Measurements from ENCODE around the gene UBE3C.

- no peak for TF ChIP-seq POLR2AphosphoS5 (IDR thresholded peaks at IDR 0.05; ENCODE audit: low read depth)
- TF ChIP-seq, protein P1, sequence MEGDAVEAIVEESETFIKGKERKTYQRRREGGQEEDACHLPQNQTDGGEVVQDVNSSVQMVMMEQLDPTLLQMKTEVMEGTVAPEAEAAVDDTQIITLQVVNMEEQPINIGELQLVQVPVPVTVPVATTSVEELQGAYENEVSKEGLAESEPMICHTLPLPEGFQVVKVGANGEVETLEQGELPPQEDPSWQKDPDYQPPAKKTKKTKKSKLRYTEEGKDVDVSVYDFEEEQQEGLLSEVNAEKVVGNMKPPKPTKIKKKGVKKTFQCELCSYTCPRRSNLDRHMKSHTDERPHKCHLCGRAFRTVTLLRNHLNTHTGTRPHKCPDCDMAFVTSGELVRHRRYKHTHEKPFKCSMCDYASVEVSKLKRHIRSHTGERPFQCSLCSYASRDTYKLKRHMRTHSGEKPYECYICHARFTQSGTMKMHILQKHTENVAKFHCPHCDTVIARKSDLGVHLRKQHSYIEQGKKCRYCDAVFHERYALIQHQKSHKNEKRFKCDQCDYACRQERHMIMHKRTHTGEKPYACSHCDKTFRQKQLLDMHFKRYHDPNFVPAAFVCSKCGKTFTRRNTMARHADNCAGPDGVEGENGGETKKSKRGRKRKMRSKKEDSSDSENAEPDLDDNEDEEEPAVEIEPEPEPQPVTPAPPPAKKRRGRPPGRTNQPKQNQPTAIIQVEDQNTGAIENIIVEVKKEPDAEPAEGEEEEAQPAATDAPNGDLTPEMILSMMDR (IDR thresholded peaks at IDR 0.05; ENCODE audit: insufficient read depth, low read length), result no peak
- TF ChIP-seq GABPA (IDR thresholded peaks at IDR 0.05; ENCODE audit: low read depth), result no peak
These were observed 82.3 kb downstream of the UBE3C start for GRCh38 chr7:157220916-157221569.
